ENCODE measurements around the gene RAPGEF2.

Gene RAPGEF2

DNA sequence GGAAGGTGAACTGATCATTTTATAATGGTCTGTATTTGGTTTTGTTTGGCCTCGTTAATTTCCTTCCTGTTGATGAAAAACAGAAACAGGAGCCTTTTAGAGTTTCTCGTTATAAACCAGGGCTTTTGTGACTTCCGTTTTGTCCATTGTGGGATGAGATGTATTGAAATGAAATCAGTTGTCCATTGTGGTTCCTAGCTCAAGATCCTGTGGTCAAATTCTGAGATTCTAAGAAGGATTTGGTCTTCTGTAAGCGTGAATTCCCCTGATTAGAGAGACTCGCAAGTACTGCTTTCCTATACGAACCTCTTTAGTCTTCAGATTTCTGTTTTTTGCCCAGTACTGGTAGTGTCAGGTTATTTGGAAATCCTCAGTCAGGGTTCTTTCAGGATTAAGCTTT, 101.7 kb downstream of the RAPGEF2 start:
- no peak for DNase-seq

- no peak for DNase-seq
These were observed 102.6 kb downstream of the RAPGEF2 start for GRCh38 chr4:159205466-159205865.

GRCh38 chr4:159206427-159206871, 103.6 kb downstream of the RAPGEF2 start:
- no peak for DNase-seq

DNA sequence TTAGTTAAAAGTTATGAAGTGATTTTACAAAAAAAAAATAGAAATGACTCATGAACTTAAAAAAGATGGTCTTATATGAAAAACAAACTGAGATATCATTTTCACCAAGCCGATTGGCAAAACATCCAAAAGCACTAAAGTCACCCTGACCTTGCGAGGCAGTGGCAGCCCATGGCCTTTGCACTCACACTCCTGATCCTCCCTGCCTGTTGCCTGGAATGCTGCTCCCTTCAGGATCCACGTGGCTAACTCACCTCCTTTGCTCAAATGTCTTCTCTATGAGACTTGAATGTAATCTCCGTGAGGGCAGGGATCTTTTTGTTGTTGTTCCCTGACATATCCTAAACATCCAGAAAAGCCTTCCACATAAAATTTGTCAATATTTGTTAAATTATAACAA, 106.4 kb downstream of the RAPGEF2 start:
- DNase-seq, result no peak

GRCh38 chr4:159210975-159211374, 108.1 kb downstream of the RAPGEF2 start:
- no peak for DNase-seq

DNA sequence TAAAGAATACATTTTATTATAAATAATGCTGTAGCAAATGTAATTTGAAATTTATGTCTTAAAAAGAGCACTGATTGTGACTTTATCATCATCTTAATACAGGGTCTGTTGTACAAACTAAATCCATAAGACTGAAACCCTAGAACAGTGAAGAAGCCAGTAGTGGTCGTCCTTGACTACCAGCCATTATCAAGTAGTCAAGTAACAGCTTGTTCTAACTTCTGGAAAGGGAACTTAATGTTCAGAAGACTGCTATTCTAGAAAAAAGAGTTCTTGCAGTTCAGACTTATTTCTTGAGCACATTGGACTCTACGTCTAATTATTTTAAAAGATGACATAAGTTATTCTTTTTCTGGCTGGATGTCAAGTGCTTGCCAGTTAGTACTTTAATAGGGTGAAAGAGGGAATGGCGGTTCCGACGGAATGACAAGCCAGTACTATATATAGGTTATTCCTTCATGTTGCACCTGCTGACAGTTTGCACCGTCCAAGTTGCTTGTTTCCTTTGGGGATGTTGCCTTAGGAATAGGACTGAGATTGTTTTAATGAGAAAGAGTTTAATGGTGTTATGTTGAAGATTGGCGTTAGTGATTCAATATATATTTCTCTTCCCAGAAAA, 109.9 kb downstream of the RAPGEF2 start:
- DNase-seq, result no peak

- DNase-seq, result no peak
These were observed 114.0 kb downstream of the RAPGEF2 start for GRCh38 chr4:159216834-159217233.

DNA sequence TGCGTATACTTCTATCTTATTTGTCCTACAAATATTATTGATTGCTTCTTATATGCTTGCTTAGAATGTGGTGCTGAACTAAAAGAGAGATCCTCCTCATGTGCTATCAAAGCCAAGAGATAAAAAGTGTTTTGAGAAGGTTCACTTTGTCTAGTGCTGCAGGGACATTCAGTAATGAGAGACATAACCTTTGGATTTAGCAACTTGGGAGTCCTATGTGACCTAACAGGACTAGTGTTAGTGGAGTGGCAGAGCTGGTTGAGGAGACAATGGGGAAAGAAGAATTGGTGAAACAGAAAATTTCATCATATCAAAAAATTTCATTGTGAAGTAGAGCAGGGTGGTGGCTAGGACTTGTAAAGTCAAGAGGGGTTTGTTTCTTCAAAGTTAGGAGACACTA, 117.0 kb downstream of the RAPGEF2 start:
- no peak for DNase-seq

DNA sequence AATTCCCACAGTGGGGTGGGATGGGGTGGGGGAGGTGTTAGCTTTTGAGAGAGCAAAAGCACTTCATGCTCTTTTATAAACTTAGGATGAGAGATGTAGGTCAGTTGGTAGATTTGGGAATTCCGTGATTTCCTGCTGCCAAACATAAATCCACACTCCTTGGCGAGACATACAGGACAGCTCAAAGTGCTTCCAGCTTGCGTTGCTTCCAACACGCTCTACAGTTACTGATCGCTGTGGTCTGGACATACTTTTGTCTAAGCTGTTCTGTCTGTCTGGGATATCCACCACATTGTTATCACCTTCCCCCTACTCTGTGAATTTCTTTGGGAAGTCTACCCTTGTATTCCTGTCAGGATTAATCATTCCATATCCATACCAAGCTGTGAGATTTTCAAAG, 117.5 kb downstream of the RAPGEF2 start:
- DNase-seq, result no peak

GRCh38 chr4:159221280-159221679, 118.4 kb downstream of the RAPGEF2 start:
- DNase-seq, result no peak

GRCh38 chr4:159222043-159222552, 119.2 kb downstream of the RAPGEF2 start:
- DNase-seq, result no peak

DNA sequence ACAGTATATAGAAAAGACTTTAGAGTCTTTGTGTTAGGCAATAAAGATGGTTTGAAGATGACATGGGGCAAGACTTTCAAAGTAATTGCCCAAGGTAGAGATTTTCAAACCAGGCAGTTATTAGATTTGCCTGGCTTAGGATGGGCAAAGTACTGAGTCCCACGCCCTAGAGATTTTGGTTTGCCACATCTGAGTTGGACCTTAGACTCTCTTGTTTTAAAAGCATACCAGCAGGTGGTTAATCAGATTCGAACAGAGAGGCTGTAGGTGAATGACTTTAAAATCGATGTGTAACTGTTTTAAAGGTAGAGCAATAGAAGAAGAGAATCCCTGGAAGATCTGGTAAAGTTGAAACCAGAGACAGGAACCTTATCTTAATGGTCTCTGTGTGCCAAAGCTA, 121.5 kb downstream of the RAPGEF2 start:
- no peak for DNase-seq

DNA sequence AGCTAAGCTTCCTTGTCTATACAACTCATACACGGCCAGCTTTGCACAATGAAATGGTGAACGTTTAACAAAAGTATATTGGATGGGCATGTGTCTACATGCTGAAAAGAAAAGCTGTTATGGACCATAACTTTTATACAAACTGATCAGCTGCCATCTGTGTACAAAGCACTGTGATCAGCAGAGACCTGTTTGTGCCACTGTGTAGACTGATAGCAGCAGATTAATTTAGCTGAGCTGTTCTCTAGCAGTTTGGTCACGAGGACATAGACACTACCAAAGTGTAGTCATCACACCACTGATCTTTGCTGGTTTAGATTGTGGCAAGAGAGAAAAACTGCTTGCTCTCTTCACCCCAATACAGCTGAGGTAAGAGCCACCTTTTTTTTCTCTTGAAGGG, 124.5 kb downstream of the RAPGEF2 start:
- DNase-seq, result no peak

DNA sequence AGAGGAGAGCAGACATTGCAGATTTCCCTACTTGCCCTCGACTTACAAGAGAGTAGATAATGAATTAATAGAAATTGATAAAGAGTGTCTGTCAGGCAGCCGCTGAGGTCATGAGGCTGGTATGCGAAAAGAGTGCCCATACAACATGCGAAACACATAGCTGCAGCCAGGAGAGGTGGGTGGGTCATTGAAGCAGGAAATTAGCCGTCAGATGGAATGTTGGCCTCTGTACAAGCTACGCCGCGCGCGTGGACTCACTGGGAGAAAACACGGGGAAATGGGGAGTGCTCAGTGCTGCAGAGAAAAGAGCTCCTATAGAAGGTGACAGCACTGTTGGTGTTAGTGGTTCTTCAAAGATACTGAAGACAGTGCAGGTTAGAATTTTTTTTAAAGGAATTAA, 125.1 kb downstream of the RAPGEF2 start:
- DNase-seq, result no peak

GRCh38 chr4:159229164-159229563, 126.3 kb downstream of the RAPGEF2 start:
- no peak for DNase-seq

- DNase-seq, result no peak
These were observed 129.7 kb downstream of the RAPGEF2 start for GRCh38 chr4:159232465-159233106.

DNA sequence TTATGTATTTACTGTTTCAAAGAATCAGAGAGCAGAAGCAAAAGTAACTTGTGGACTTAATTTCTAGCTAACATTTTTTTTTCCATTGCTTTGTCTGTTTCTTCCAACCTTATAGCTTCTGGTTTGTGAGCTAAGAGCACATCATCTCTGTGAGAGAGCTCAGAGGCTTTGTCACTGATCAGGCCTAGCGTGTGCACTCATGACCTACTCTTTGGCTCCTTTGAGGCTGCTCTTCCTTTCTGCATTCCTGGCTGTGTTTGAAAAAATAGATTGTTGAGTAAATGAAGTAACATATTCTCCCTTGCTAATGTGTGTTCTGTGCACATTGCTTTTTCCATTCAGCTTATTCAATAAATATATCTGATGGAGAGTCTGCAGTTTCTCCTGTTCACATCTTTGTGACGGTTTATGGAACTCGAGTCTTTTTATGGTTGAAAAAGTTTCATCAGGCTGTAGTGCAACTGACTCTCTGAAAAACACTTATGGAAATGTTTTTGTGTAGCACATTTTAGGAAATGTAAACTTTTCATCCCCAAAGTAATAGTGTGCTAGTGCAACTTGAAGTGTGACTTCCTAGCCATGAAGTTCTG, 133.0 kb downstream of the RAPGEF2 start:
- no peak for DNase-seq

DNA sequence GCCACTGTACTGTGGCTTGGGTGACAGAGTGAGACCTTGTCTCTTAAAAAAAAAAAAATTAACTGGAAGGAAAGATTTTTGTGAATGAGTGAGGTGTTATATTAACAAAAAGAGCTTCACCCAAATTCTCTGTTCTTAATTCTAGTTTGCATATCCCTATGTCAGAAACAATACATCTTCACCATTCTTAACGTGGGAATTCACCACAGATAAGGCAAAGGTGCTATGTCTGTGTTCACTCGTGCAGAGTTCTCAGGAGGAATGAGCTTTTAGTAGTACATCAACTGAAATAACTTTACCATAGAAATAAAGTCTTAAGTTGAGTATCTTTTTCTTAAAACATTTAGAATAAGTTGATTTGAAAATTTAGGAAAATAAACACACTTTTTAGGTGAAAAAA, 135.1 kb downstream of the RAPGEF2 start:
- DNase-seq, result no peak

DNA sequence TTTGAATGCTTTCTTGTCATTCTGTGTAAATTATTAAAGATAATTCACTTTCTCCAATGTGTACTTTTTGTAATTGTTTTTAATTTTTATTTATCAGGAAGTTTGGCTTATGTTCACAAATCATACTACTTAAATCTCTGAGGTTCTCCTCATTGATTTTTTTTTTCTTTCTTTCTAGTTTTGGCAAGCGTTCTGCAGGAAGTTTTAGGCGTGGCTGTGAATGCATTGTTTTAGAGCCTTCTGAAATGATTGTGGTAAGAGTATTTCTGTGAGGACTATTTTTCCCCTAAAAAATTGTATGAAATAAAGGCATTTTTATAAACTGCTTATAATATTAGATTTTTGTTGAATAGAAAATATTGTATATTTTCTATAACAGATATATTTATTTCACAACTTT, 135.8 kb downstream of the RAPGEF2 start:
- DNase-seq, result no peak

DNA sequence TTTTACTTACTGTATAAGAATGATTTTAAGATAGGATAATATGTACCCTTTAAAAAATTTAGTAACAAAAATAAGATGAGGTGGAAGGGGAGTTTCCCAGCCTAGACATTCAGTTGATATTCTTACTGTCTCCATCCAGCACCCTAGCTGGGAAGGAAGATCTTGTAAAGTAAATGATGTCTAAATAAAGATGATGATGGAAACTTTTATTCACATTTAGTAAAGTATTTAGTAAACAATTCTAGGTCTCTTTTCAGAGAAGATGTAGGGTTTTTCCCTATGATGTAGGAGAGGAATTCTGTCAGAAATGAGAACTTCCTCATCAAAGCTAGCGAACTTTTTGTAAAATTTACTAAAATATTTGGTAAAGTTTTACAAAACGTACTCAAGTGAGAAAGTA, 136.8 kb downstream of the RAPGEF2 start:
- DNase-seq, result no peak

DNA sequence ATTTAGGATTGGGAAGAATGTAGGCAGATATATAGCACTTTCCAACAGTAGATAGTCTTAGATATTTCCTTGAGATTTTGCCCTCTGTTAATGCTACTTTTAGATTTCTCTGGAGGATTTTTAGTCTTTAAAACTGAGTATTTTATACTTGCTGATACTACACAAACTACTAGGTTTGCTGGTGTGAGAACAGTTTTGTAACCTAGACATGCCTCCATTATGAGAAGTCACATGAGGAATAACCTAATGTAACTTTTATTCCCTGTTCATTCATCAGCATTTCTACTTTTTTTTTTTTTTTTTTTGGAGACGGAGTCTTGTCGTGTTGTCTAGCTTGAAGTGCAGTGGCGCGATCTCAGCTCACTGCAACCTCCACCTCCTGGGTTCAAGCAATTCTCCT, 137.2 kb downstream of the RAPGEF2 start:
- no peak for DNase-seq

GRCh38 chr4:159240687-159241086, 137.8 kb downstream of the RAPGEF2 start:
- no peak for DNase-seq

- no peak for DNase-seq
These were observed 139.5 kb downstream of the RAPGEF2 start for GRCh38 chr4:159242427-159242826.

DNA sequence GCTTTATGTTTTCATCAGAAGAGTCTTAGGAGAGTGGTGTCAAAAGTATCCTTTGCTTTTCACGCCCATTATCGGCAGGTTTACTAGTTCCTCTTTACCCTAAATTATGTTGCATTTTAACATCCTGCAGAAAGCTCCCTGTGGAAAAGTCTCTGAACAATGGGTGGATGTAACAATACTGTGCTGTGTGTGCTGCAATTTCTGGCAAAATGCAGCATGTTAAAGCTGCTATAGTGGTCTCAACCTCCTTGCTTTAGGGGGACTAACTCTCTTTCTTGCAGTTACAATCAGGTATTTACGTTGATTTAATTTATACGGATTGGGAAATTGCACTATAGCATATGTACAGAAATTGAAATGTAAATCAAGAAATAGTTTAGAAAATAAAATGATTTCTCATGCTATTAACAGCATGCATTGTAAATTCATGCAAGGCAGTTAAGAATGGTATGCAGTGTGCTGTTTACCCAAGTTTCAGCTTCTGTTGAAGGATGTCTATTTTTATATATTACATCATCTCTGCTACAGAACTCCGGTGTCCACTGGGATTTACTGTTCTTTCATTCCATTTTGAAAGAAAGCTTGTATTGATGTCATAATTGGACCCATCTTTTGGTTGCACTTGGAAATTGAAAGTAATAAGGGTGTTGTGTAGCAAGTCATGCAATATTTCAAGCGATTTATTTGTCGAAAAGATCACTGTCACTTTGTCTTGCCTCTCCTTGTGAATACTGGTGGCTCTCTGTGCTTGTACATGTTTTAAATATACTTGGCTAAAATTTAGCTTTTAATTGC, 145.7 kb downstream of the RAPGEF2 start:
- no peak for DNase-seq
